NCI-H187 (cell line): ENCODE measurements around the gene THOC3.
"Not testable (repeated sequence)": the region's sequence is repeated elsewhere in the genome, so short reads cannot be mapped to it uniquely, and the experiment has no call there.

Source experiments
- DNase-seq, 2 experiments: peaks; one replicate each; lab custom pipeline; 2025; lab: John Stamatoyannopoulos, UW

THOC3 gene

DNA sequence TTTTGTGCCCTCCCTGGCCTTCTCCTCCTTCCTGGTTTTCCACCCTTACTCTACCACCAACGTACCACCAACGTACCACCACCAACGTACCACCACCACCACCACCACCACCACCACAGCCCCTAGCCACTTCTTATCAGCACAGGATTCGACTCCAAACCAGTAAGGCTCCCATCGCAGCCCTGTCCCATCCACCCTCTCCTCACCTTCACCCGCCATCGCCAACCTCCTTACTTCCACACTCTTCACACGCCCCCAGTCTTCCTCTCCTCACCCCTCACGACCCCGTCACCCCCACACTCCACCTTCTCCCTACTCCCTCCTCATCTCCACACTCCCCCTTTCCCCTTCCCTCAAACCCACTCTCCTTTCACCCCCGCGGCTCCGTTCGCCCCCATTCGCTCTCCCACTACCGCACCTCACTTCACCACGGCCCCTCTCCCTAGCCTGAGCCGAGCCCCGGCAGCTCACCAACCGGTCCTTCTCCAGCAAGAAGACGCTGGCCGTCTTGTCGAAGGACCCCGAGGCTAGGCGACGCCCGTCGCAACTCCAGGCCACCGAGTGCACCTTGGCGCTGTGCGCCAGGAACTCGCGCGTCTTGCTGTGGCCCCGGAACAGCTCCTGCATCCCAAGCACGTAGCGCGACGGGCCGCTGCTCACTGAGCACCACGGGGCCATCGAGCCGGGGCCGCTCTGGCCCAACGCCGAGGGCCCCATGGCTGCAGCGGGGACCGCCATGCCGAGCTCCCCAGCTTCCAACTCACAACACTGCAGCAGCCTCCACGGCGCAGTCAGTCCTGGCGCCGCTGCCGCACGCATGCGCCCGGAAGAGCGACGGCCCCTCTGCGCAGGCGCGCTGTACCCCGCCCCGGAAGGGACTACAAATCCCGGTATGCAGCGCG lies at the start of gene THOC3:
THOC3 (minus strand) TSS at position 845 of the 902 bp plus-strand sequence; CDS start at position 738, 107 bp downstream.
- not testable (repeated sequence) for DNase-seq

- DNase-seq = not testable (repeated sequence)
Measured at GRCh38 chr5:176017324-176017723, 49.2 kb upstream of the THOC3 start.

GRCh38 chr5:176014360-176014759 lies 46.2 kb upstream of the THOC3 start:
- not testable (repeated sequence) for DNase-seq

GRCh38 chr5:176011088-176011487 lies 43.0 kb upstream of the THOC3 start:
- DNase-seq = not testable (repeated sequence)

DNA sequence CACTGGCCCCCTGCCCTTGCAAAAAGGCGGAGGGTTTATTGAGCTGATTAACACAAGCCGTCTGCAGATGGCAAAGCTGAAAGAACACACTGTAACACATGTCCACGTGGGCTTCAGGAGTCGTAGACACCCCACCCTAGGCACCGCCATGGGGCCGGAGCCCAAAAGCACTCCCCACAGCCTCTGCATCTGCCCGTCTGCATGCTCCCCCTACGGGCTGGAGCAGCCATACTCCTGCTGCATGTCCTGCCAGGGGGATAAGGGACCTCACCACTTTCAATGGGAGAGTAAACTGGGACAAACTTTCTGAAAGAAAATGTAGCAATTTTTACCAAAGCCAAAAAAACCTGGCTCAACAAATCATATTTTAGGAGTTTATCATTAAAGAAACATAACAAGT lies 42.1 kb upstream of the THOC3 start:
- not testable (repeated sequence) for DNase-seq

GRCh38 chr5:176007220-176007619 lies 39.1 kb upstream of the THOC3 start:
- DNase-seq = not testable (repeated sequence)

DNA sequence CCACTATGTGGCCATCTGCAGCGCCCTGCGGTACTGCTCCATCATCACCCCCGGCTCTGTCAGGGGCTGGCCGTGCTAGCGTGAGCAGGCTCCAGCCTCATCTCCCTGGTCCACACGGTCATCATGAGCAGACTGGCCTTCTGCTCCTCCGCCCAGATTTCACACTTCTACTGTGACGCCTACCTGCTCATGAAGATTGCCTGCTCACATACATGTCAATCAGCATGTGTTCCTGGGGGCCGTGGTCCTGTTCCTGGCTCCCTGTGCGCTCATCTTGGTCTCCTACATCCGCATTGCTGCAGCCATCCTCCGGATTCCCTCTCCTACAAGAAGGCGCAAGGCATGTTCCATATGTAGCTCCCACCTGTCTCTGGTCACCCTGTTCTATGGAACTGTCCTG lies 38.7 kb upstream of the THOC3 start:
- DNase-seq = not testable (repeated sequence)

GRCh38 chr5:175997979-175998378 lies 29.9 kb upstream of the THOC3 start:
- DNase-seq = not testable (repeated sequence)

GRCh38 chr5:175997495-175997894 lies 29.4 kb upstream of the THOC3 start:
- not testable (repeated sequence) for DNase-seq

GRCh38 chr5:175996791-175997190 lies 28.7 kb upstream of the THOC3 start:
- DNase-seq = not testable (repeated sequence)

- not testable (repeated sequence) for DNase-seq
Measured at GRCh38 chr5:175995506-175995905, 27.4 kb upstream of the THOC3 start.

- DNase-seq = not testable (repeated sequence)
Measured at GRCh38 chr5:175979371-175979995, 11.4 kb upstream of the THOC3 start.

DNA sequence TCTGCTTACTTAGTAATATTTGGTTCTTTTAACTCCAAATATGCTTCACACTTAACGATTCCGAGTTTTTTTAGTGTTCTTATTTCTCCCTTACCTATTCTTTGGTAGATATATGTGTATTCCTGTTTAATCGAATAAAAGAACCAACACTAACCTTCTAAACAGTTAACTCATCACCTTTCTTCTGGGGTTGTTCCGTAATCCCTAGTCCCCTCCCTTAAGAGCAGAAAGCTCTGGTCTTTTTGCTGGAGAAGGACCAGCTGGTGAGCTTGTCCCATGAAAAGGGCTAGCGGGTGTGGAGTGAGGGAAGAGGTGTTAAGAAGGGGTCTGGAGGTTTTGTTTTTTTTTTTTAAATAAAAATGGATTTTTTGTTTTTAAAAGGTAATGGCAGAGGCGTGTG lies 266 bp upstream of the THOC3 start:
- not testable (repeated sequence) for DNase-seq

- DNase-seq = not testable (repeated sequence)
Measured at GRCh38 chr5:175962329-175962728, 5.8 kb downstream of the THOC3 start.

DNA sequence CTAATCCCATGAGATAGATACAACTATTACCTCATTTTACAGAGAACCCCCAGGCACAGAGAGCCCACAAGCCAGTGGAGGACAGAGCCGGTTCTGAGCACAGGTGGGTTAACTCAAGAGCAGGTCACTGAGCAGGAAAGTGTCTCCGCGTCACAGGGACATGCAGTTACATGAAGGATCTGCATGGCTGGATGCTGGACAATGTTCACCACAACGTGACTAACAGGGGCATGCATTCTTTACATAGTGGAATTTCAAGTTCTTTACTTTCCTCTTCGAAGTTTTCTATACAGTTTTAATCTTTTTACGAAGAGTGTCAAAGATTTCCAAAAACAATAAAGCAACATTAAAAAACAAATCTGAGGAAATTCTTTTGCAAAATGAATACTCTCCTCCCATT lies 7.9 kb downstream of the THOC3 start:
- not testable (repeated sequence) for DNase-seq

DNA sequence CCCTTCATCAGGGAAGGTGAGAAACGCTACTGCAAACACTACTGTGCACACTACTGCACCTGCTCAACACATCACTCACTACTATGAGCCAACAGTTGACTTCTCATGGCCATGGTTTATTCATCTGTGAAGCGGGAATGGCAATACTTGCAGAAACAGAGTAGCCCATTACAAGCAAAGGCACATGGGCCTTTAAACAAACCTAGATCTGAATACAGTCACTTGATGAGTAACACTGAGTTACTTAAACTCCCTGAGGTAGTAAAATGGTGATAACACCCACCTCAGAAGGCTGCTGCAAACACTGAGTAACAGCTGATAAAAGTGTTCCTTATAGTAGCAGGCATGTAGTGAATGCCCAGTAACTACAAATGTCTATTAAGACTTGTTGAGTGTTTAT lies 9.6 kb downstream of the THOC3 start:
- DNase-seq = not testable (repeated sequence)

DNA sequence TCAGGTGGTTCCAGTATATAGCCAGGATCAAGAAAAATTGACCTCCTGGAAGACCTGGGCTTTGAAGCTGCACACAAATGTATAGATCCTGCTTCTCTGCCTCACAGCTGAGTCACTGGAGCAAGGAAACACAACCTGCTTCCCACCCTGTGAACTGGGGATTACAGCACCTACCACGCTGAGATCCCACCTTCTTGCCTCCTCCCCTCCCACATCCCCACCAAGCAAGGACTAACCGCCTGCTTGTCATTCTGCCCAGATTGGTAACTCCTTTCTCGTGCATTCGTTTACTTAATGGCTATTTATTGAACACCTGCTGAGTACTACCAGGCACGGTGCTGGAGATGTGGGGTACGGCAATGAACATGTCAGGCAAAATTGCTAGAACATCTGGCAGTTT lies 14.0 kb downstream of the THOC3 start:
- not testable (repeated sequence) for DNase-seq

GRCh38 chr5:175952810-175953209 lies 15.3 kb downstream of the THOC3 start:
- DNase-seq = not testable (repeated sequence)

DNA sequence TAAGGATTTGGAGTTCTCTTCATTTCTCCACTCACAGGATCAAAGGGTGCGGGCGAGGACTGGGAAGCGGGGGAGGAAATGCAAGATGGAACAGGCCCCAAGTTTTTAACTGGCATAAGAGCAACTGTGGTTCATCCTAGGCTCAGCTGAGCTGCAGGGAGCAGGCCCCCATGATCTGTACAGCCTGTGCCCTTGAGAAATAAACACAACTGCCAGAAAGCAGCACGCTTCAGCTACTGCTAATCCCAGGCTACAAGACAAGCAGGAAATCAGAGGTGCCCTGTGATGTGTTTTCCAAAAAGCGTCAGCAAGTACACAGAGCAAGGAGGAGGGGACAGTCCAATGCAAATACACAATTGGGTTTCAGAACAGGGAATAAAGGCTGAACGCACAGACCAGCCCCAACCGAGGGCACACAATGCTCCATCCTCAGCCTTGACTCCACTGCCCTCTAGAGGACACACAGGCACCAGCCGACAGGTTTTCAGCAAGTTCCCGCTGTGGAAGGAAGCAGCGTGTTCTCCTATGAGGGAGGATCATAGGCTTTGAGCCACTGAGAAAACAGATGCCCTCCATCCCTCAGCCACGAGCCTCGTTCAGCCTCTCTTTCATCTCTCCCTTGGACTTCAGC lies 16.7 kb downstream of the THOC3 start:
- not testable (repeated sequence) for DNase-seq

- DNase-seq = not testable (repeated sequence)
Measured at GRCh38 chr5:175948329-175949108, 19.6 kb downstream of the THOC3 start.

DNA sequence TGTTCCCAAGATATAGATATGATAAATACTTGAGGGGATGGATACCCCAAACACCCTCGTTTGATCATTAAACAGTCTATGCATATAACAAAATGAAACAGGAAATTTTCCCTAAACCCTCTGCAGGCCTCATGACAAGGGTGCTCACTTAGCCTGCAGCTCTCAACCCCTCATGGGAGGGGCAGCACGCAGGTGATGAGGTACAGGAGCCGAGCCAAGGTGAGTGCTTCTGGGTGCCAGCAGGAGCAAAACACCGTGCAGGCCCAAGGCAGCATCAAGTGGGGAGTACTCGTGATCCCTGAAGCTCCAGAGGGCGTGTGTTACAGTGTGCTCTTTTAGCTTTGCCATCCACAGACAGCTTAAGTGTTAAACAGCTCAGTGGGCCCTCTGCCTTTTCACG lies 24.9 kb downstream of the THOC3 start:
- not testable (repeated sequence) for DNase-seq

GRCh38 chr5:175940632-175941031 lies 27.5 kb downstream of the THOC3 start:
- not testable (repeated sequence) for DNase-seq
